HepG2 (cell line): ENCODE results near the gene RAD51D. TPM values are rescaled to one million over a fixed set of nuclear protein-coding genes. Genes with fewer than 3 reads are reported as not detected.

Experiments used
- ATAC-seq: fragments of 200-7000 bp; cut with Tn5 transposase; 3 replicates; pipeline ENCODE4 v1.9.1; 2020; ENCODE audit warnings: mild to moderate bottlenecking, moderate library complexity
- BruUV-seq: library from RNA; stranded (reverse); fragments of 400-500 nt; replicated peaks from 2 replicates; lab custom pipeline; 2021; lab: Mats Ljungman, UMichigan
- CTCF ChIA-PET: fragments of 300-600 bp; formaldehyde crosslinking; extraction: SDS; loops from one replicate; lab custom pipeline; 2021; ENCODE audit warnings: low total read pairs, inconsistent platforms, low intra/inter-chr PET ratio; lab: Yijun Ruan, JAX
- POLR2A ChIA-PET: fragments of 350-600 bp; sonication (Branson Sonifier 250); formaldehyde crosslinking; loops from one replicate; lab custom pipeline; 2020; ENCODE audit warnings: antibody characterized with exemption, inconsistent platforms; lab: Yijun Ruan, JAX
- DNase-seq: peaks from one replicate; pipeline ENCODE4 v3.0.0-alpha.2; 2015; ENCODE audit warnings: low spot score
- FAIRE-seq: peaks from 3 replicates; lab custom pipeline; 2011; peaks lifted over from hg19 to GRCh38; lab: Jason Lieb, UNC
- H2AFZ ChIP-seq: one replicate; pipeline ENCODE4 v1.6.1; 2011; ENCODE audit warnings: low read length, inconsistent platforms
- H3K27ac ChIP-seq: fragments of 300-600 bp; 3 replicates; pipeline ENCODE4 v1.8.0; 2011; ENCODE audit warnings: mixed run types, mild to moderate bottlenecking, mixed read lengths, low read length, inconsistent platforms; ENCODE audit not compliant: insufficient read depth; ENCODE audit errors: extremely low read length
- H3K27me3 ChIP-seq, 2 experiments: fragments of 200-600 bp in 1 of 2; 2 replicates in 1 of 2; 3 replicates in 1 of 2; pipeline versions ENCODE4 v1.6.0 to v1.8.0; 2011; ENCODE audit warnings: low read length in 2 of 2, mild to moderate bottlenecking in 2 of 2, moderate library complexity in 2 of 2, inconsistent platforms in 1 of 2; ENCODE audit not compliant: insufficient read depth in 2 of 2, control insufficient read depth in 1 of 2
- H3K36me3 ChIP-seq, 2 experiments: fragments of 200-600 bp in 1 of 2; replicated peaks in 1 of 2; 2 replicates in 1 of 2; 3 replicates in 1 of 2; pipeline versions ENCODE4 v1.5.1 to v1.8.0; 2011; ENCODE audit warnings: low read length in 2 of 2, inconsistent platforms in 1 of 2; ENCODE audit not compliant: insufficient read depth in 2 of 2, control insufficient read depth in 1 of 2
- H3K4me1 ChIP-seq: 2 replicates; pipeline ENCODE4 v1.5.1; 2012; ENCODE audit warnings: low read length, inconsistent platforms; ENCODE audit not compliant: insufficient read depth
- H3K4me2 ChIP-seq: 2 replicates; pipeline ENCODE4 v1.6.0; 2011; ENCODE audit warnings: low read depth, low read length, inconsistent platforms
- H3K4me3 ChIP-seq, 3 experiments: fragments of 200-600 bp in 1 of 3; sonication (generic), shearing (Covaris generic) in 1 of 3; replicated peaks in 1 of 3; 2 replicates each; pipeline ENCODE4 v1.5.1; 2011 to 2016; ENCODE audit warnings: low read length in 3 of 3, inconsistent platforms in 2 of 3, low read depth in 2 of 3, mild to moderate bottlenecking in 2 of 3, control low read depth in 1 of 3, mixed read lengths in 1 of 3; ENCODE audit not compliant: insufficient read depth in 1 of 3
- H3K79me2 ChIP-seq: one replicate; pipeline ENCODE4 v1.6.1; 2011; ENCODE audit warnings: low read length, inconsistent platforms; ENCODE audit not compliant: insufficient read depth
- H3K9ac ChIP-seq: 2 replicates; pipeline ENCODE4 v1.6.0; 2011; ENCODE audit warnings: mild to moderate bottlenecking, low read depth, low read length, inconsistent platforms; ENCODE audit not compliant: insufficient read depth
- H3K9me3 ChIP-seq: 2 replicates; pipeline ENCODE4 v1.5.1; 2012; ENCODE audit warnings: mild to moderate bottlenecking, low read length
- H4K20me1 ChIP-seq: 2 replicates; pipeline ENCODE4 v1.6.0; 2011; ENCODE audit warnings: inconsistent platforms, mild to moderate bottlenecking, low read length, moderate library complexity; ENCODE audit not compliant: insufficient read depth
- ELF1 ChIP-seq: sonication (generic); formaldehyde crosslinking; IDR thresholded peaks from 2 replicates; pipeline ENCODE4 v1.4.0; 2020; ENCODE audit warnings: missing genetic modification reagents
- JUND ChIP-seq: sonication (generic); formaldehyde crosslinking; IDR thresholded peaks from 2 replicates; pipeline ENCODE4 v1.8.0; 2022; ENCODE audit warnings: mild to moderate bottlenecking, missing genetic modification reagents
- SALL2 ChIP-seq: sonication (generic); formaldehyde crosslinking; IDR thresholded peaks from 2 replicates; pipeline ENCODE4 v1.8.1; 2023; ENCODE audit warnings: mild to moderate bottlenecking, missing genetic modification reagents, inconsistent platforms
- SKI ChIP-seq: fragments of 450-650 bp; IDR thresholded peaks from one replicate; pipeline ENCODE4 v1.6.1; 2018; ENCODE audit warnings: mild to moderate bottlenecking; ENCODE audit not compliant: partially characterized antibody
- TCF12 ChIP-seq, 2 experiments: fragments of 450-650 bp in 1 of 2; sonication (generic) in 1 of 2; formaldehyde crosslinking in 1 of 2; IDR thresholded peaks; 2 replicates each; pipeline versions ENCODE4 v1.6.1 to v1.8.0; 2017 to 2022; ENCODE audit warnings: antibody characterized with exemption in 1 of 2, mild to moderate bottlenecking in 1 of 2, missing genetic modification reagents in 1 of 2, moderate library complexity in 1 of 2
- USF2 ChIP-seq, 2 experiments: sonication (generic) in 1 of 2; formaldehyde crosslinking in 1 of 2; IDR thresholded peaks; 2 replicates each; pipeline versions ENCODE4 v1.5.1 to v1.6.1; 2011 to 2020; ENCODE audit warnings: borderline replicate concordance in 1 of 2, low read depth in 1 of 2, low read length in 1 of 2, mild to moderate bottlenecking in 1 of 2, missing genetic modification reagents in 1 of 2, moderate library complexity in 1 of 2
- ZNF292 ChIP-seq: sonication (generic); formaldehyde crosslinking; IDR thresholded peaks from 2 replicates; pipeline ENCODE4 v1.8.1; 2022; ENCODE audit warnings: mild to moderate bottlenecking, low read depth, missing genetic modification reagents, borderline replicate concordance
- ZNF556 ChIP-seq: sonication (generic); formaldehyde crosslinking; IDR thresholded peaks from 2 replicates; pipeline ENCODE4 v1.4.0; 2020; ENCODE audit warnings: mild to moderate bottlenecking, missing genetic modification reagents, borderline replicate concordance
- ZNF572 ChIP-seq: sonication (generic); formaldehyde crosslinking; IDR thresholded peaks from 2 replicates; pipeline ENCODE4 v1.5.1; 2020; ENCODE audit warnings: mild to moderate bottlenecking, missing genetic modification reagents
- ZSCAN5A ChIP-seq: sonication (generic); formaldehyde crosslinking; IDR thresholded peaks from 2 replicates; pipeline ENCODE4 v1.8.0; 2022; ENCODE audit warnings: mild to moderate bottlenecking, missing genetic modification reagents, borderline replicate concordance
- WGBS: methylation state at CpG from one replicate; pipeline ENCODE4 v1.1.6; 2017; ENCODE audit warnings: low lambda C conversion rate; 5-methylcytosine and 5-hydroxymethylcytosine counted together
- in situ Hi-C: cut with HindIII; loops from 2 replicates; pipeline ENCODE4 v1.10.0; 2017; ENCODE audit warnings: low pct_unique_long_range_greater_than_20kb; ENCODE audit not compliant: extremely low pct_ligation_motif_present
- intact Hi-C: fragments of 100-400 bp; cut with micrococcal nuclease; formaldehyde crosslinking; loops from one replicate; pipeline ENCODE4 v1.10.0; 2022; ENCODE audit not compliant: unreplicated experiment
- polyA plus RNA-seq, 8 experiments: library from polyadenylated mRNA; depleted of rRNA in 3 of 8; stranded (reverse) in 7 of 8; unstranded in 1 of 8; fragments of >200 nt; fragmentation: Illumina TruSeq in 4 of 8; extraction: Trizol in 4 of 8; gene quantifications; 2 replicates each; pipeline versions ENCODE4 v1.2.1 to v1.2.3, GENCODE V29; 2011 to 2016; ENCODE audit warnings: low read depth in 4 of 8, missing spikeins in 1 of 8, mixed read lengths in 1 of 8; ENCODE audit not compliant: insufficient read depth in 1 of 8
- total RNA-seq, 5 experiments: library from RNA; depleted of rRNA; stranded (reverse); fragments of >200 nt; fragmentation: Illumina TruSeq; extraction: Trizol; gene quantifications; 2 replicates each; pipeline ENCODE4 v1.2.3, GENCODE V29; 2016; ENCODE audit warnings: low read depth in 1 of 5
- TF ChIP-seq, protein P1 (sequence below): sonication (generic); formaldehyde crosslinking; IDR thresholded peaks from 2 replicates; pipeline ENCODE4 v1.4.0; 2020; ENCODE audit warnings: mild to moderate bottlenecking, missing genetic modification reagents
- TF ChIP-seq, protein P2 (sequence below): sonication (generic); formaldehyde crosslinking; IDR thresholded peaks from 2 replicates; pipeline ENCODE4 v1.5.0; 2020; ENCODE audit warnings: missing genetic modification reagents

The RAD51D gene
- total and polyA plus RNA-seq, 2 of the 13 experiments (the other 11 are each of a cell fraction or from before 2014, with no cell fraction given), result 6.7 to 13.1 TPM

- in situ Hi-C loops, result no loop called here
- TSS peak; percentile 98 for BruUV-seq
- Histone ChIP-seq H3K4me2 (peak overlapping the region; percentile 82), H4K20me1 (no peaks in the 10 kb centered on the region), H3K36me3 (no peaks in the 10 kb centered on the region), H3K4me1 (peaks cover 49% of the 10 kb centered on the region), H3K9ac (peak overlapping the region; percentile 80), H3K79me2 (peaks cover 46% of the 10 kb centered on the region), H3K27me3 (no peaks in the 10 kb centered on the region), H3K27ac (peak overlapping the region; percentile 83), H3K4me3 (peak overlapping the region; percentile 71 to 92 (median 72)), H2AFZ (no peak overlapping the region), H3K9me3 (no peaks in the 10 kb centered on the region)
- intact Hi-C loops, result loop anchor here (1.0 to 5.0 kb wide), 3 partner anchors 25 to 66 kb away; partner anchors contain the start of genes RAD51D and RFFL
- FAIRE-seq (no peak), DNase-seq (peak; percentile 49), ATAC-seq (peak; percentile 78)
- 0% methylated on average over 10 of the region's 26 CpGs for WGBS
- ChIA-PET CTCF (interaction anchor here (1.2 to 3.0 kb wide), 3 partner anchors 31 to 90 kb away, joined by 4 to 21 read pairs (median 8); partner anchors contain the start of genes NLE1 and RAD51D), POLR2A (interaction anchor here (1.0 to 2.2 kb wide), 6 partner anchors 9 to 107 kb away, joined by 4 to 43 read pairs (median 10); partner anchors contain the start of gene RFFL)
- TF ChIP-seq USF2 (IDR thresholded peaks at IDR 0.05; ENCODE audit: low read depth, low read length), result no peak
- no peak for TF ChIP-seq USF2 (CRISPR knock-in tag; IDR thresholded peaks at IDR 0.05; ENCODE audit: borderline replicate concordance)
- no peak for TF ChIP-seq JUND (CRISPR knock-in tag)
- no peak for TF ChIP-seq ZNF556 (CRISPR knock-in tag)
- TF ChIP-seq ZNF572 (CRISPR knock-in tag), result no peak
- TF ChIP-seq ZNF292 (CRISPR knock-in tag), result peak; percentile 9; the same call in 1 of the 2 replicates
- no peak; the same call in 1 of the 2 replicates for TF ChIP-seq SALL2 (CRISPR knock-in tag)
- TF ChIP-seq SKI, result peak; percentile 68
- TF ChIP-seq TCF12 (IDR thresholded peaks at IDR 0.05), result no peak
- TF ChIP-seq TCF12 (CRISPR knock-in tag; IDR thresholded peaks at IDR 0.05), result 0 out of 2 replicates have a peak, but pooled peaks have one; percentile 13
- TF ChIP-seq, protein P1, sequence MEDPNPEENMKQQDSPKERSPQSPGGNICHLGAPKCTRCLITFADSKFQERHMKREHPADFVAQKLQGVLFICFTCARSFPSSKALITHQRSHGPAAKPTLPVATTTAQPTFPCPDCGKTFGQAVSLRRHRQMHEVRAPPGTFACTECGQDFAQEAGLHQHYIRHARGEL (CRISPR knock-in tag), result no peak
- TF ChIP-seq, protein P2, sequence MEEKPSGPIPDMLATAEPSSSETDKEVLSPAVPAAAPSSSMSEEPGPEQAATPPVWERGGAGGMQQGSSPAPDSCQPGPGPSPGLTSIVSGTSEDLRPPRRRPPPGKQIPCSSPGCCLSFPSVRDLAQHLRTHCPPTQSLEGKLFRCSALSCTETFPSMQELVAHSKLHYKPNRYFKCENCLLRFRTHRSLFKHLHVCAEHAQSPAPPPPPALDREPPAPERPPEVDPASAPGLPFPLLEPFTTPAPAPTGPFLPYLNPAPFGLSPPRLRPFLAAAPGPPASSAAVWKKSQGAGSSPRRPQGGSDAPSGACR (CRISPR knock-in tag), result peak; percentile 83; the same call in 1 of the 2 replicates
- peak; percentile 12; the same call in 1 of the 2 replicates for TF ChIP-seq ELF1
- peak; percentile 33; the same call in 1 of the 2 replicates for TF ChIP-seq ZSCAN5A
Observed at GRCh38 chr17:35088356-35088880, 31.2 kb downstream of the RAD51D start.
